ENCODE data around the gene DIP2C.
"Not testable (repeated sequence)": the region's sequence is repeated elsewhere in the genome, so short reads cannot be mapped to it uniquely, and the experiment has no call there.

Gene DIP2C

GRCh38 chr10:697097-697875, 7.8 kb upstream of the DIP2C start:
- no peak for DNase-seq

GRCh38 chr10:695396-695795, 5.9 kb upstream of the DIP2C start:
- no peak for DNase-seq

GRCh38 chr10:693506-693905, 4.0 kb upstream of the DIP2C start:
- DNase-seq: no peak

GRCh38 chr10:692682-693351, 3.3 kb upstream of the DIP2C start:
- DNase-seq: no peak

GRCh38 chr10:691216-691615, 1.7 kb upstream of the DIP2C start:
- DNase-seq: no peak

GRCh38 chr10:690372-691161, 1.1 kb upstream of the DIP2C start:
- DNase-seq: no peak

- DNase-seq: no peak
Measured at GRCh38 chr10:689121-689451, 382 bp downstream of the DIP2C start.

GRCh38 chr10:688312-689120, 952 bp downstream of the DIP2C start:
- DNase-seq: peak; percentile 61

- DNase-seq: no peak
Measured at GRCh38 chr10:687583-688311, 1.7 kb downstream of the DIP2C start.

GRCh38 chr10:686155-686931, 3.1 kb downstream of the DIP2C start:
- DNase-seq: no peak

- DNase-seq: no peak
Measured at GRCh38 chr10:685613-686012, 3.9 kb downstream of the DIP2C start.

GRCh38 chr10:683448-684071, 5.9 kb downstream of the DIP2C start:
- DNase-seq: no peak

GRCh38 chr10:682931-683447, 6.5 kb downstream of the DIP2C start:
- no peak for DNase-seq

- no peak for DNase-seq
Measured at GRCh38 chr10:681670-682318, 7.7 kb downstream of the DIP2C start.

GRCh38 chr10:680745-681144, 8.7 kb downstream of the DIP2C start:
- no peak for DNase-seq

GRCh38 chr10:680146-680545, 9.3 kb downstream of the DIP2C start:
- DNase-seq: peak; percentile 61

- no peak for DNase-seq
Measured at GRCh38 chr10:679556-679955, 9.9 kb downstream of the DIP2C start.

GRCh38 chr10:678662-679005, 10.8 kb downstream of the DIP2C start:
- DNase-seq: not testable (repeated sequence)

- no peak for DNase-seq
Measured at GRCh38 chr10:677750-678661, 11.5 kb downstream of the DIP2C start.
